HepG2 (cell line): Measurements from ENCODE around the gene SIGLECL1. TPM values are rescaled to one million over a fixed set of nuclear protein-coding genes. Genes with fewer than 3 reads are reported as not detected.

Source experiments
- ATAC-seq: fragments of 200-7000 bp; cut with Tn5 transposase; 3 replicates; pipeline ENCODE4 v1.9.1; 2020; ENCODE audit warnings: mild to moderate bottlenecking, moderate library complexity
- BruUV-seq: library from RNA; stranded (reverse); fragments of 400-500 nt; replicated peaks from 2 replicates; lab custom pipeline; 2021; lab: Mats Ljungman, UMichigan
- CTCF ChIA-PET: fragments of 300-600 bp; formaldehyde crosslinking; extraction: SDS; loops from one replicate; lab custom pipeline; 2021; ENCODE audit warnings: low total read pairs, inconsistent platforms, low intra/inter-chr PET ratio; lab: Yijun Ruan, JAX
- POLR2A ChIA-PET: fragments of 350-600 bp; sonication (Branson Sonifier 250); formaldehyde crosslinking; loops from one replicate; lab custom pipeline; 2020; ENCODE audit warnings: antibody characterized with exemption, inconsistent platforms; lab: Yijun Ruan, JAX
- DNase-seq: peaks from one replicate; pipeline ENCODE4 v3.0.0-alpha.2; 2015; ENCODE audit warnings: low spot score
- FAIRE-seq: peaks from 3 replicates; lab custom pipeline; 2011; peaks lifted over from hg19 to GRCh38; lab: Jason Lieb, UNC
- H2AFZ ChIP-seq: one replicate; pipeline ENCODE4 v1.6.1; 2011; ENCODE audit warnings: low read length, inconsistent platforms
- H3K27ac ChIP-seq: fragments of 300-600 bp; 3 replicates; pipeline ENCODE4 v1.8.0; 2011; ENCODE audit warnings: mixed run types, mild to moderate bottlenecking, mixed read lengths, low read length, inconsistent platforms; ENCODE audit not compliant: insufficient read depth; ENCODE audit errors: extremely low read length
- H3K27me3 ChIP-seq, 2 experiments: fragments of 200-600 bp in 1 of 2; 2 replicates in 1 of 2; 3 replicates in 1 of 2; pipeline versions ENCODE4 v1.6.0 to v1.8.0; 2011; ENCODE audit warnings: low read length in 2 of 2, mild to moderate bottlenecking in 2 of 2, moderate library complexity in 2 of 2, inconsistent platforms in 1 of 2; ENCODE audit not compliant: insufficient read depth in 2 of 2, control insufficient read depth in 1 of 2
- H3K36me3 ChIP-seq, 2 experiments: fragments of 200-600 bp in 1 of 2; replicated peaks in 1 of 2; 2 replicates in 1 of 2; 3 replicates in 1 of 2; pipeline versions ENCODE4 v1.5.1 to v1.8.0; 2011; ENCODE audit warnings: low read length in 2 of 2, inconsistent platforms in 1 of 2; ENCODE audit not compliant: insufficient read depth in 2 of 2, control insufficient read depth in 1 of 2
- H3K4me1 ChIP-seq: 2 replicates; pipeline ENCODE4 v1.5.1; 2012; ENCODE audit warnings: low read length, inconsistent platforms; ENCODE audit not compliant: insufficient read depth
- H3K4me2 ChIP-seq: 2 replicates; pipeline ENCODE4 v1.6.0; 2011; ENCODE audit warnings: low read depth, low read length, inconsistent platforms
- H3K4me3 ChIP-seq, 3 experiments: fragments of 200-600 bp in 1 of 3; sonication (generic), shearing (Covaris generic) in 1 of 3; replicated peaks in 1 of 3; 2 replicates each; pipeline ENCODE4 v1.5.1; 2011 to 2016; ENCODE audit warnings: low read length in 3 of 3, inconsistent platforms in 2 of 3, low read depth in 2 of 3, mild to moderate bottlenecking in 2 of 3, control low read depth in 1 of 3, mixed read lengths in 1 of 3; ENCODE audit not compliant: insufficient read depth in 1 of 3
- H3K79me2 ChIP-seq: one replicate; pipeline ENCODE4 v1.6.1; 2011; ENCODE audit warnings: low read length, inconsistent platforms; ENCODE audit not compliant: insufficient read depth
- H3K9ac ChIP-seq: 2 replicates; pipeline ENCODE4 v1.6.0; 2011; ENCODE audit warnings: mild to moderate bottlenecking, low read depth, low read length, inconsistent platforms; ENCODE audit not compliant: insufficient read depth
- H3K9me3 ChIP-seq: 2 replicates; pipeline ENCODE4 v1.5.1; 2012; ENCODE audit warnings: mild to moderate bottlenecking, low read length
- H4K20me1 ChIP-seq: 2 replicates; pipeline ENCODE4 v1.6.0; 2011; ENCODE audit warnings: inconsistent platforms, mild to moderate bottlenecking, low read length, moderate library complexity; ENCODE audit not compliant: insufficient read depth
- CSRNP2 ChIP-seq: sonication (generic); formaldehyde crosslinking; conservative IDR thresholded peaks from 2 replicates; pipeline ENCODE4 v1.8.0; 2022; ENCODE audit warnings: low read depth, missing genetic modification reagents
- GRHL1 ChIP-seq: sonication (generic); formaldehyde crosslinking; conservative IDR thresholded peaks from 2 replicates; pipeline ENCODE4 v1.8.0; 2022; ENCODE audit warnings: missing genetic modification reagents
- IKZF1 ChIP-seq: fragments of 450-650 bp; IDR thresholded peaks from 2 replicates; pipeline ENCODE4 v1.7.1; 2016
- PCBP1 ChIP-seq: fragments of 200-400 bp; formaldehyde crosslinking; IDR thresholded peaks from 2 replicates; pipeline ENCODE4 v1.6.1; 2017; ENCODE audit warnings: mild to moderate bottlenecking, low read depth, low read length, borderline replicate concordance
- SNRNP70 ChIP-seq: fragments of 200-400 bp; formaldehyde crosslinking; IDR thresholded peaks from 2 replicates; pipeline ENCODE4 v1.6.1; 2017; ENCODE audit warnings: mild to moderate bottlenecking, low read depth, low read length, moderate library complexity
- ZBTB39 ChIP-seq: sonication (generic); formaldehyde crosslinking; IDR thresholded peaks from 2 replicates; pipeline ENCODE4 v1.5.0; 2020; ENCODE audit warnings: missing genetic modification reagents
- ZFYVE20 ChIP-seq: sonication (generic); formaldehyde crosslinking; IDR thresholded peaks from 2 replicates; pipeline ENCODE4 v1.8.0; 2023; ENCODE audit warnings: low read depth, mild to moderate bottlenecking, moderate library complexity, missing genetic modification reagents, borderline replicate concordance
- ZNF280D ChIP-seq: sonication (generic); formaldehyde crosslinking; IDR thresholded peaks from 2 replicates; pipeline ENCODE4 v1.5.1; 2020; ENCODE audit warnings: mild to moderate bottlenecking, missing genetic modification reagents
- ZNF296 ChIP-seq: sonication (generic); formaldehyde crosslinking; conservative IDR thresholded peaks from 2 replicates; pipeline ENCODE4 v1.5.0; 2020; ENCODE audit warnings: mild to moderate bottlenecking, missing genetic modification reagents
- ZNF326 ChIP-seq: sonication (generic); formaldehyde crosslinking; IDR thresholded peaks from 2 replicates; pipeline ENCODE4 v1.4.0; 2020; ENCODE audit warnings: missing genetic modification reagents, borderline replicate concordance
- ZNF580 ChIP-seq: IDR thresholded peaks from 2 replicates; pipeline ENCODE4 v1.6.1; 2016; ENCODE audit warnings: low read depth, borderline replicate concordance
- ZNF770 ChIP-seq: sonication (generic); formaldehyde crosslinking; IDR thresholded peaks from 2 replicates; pipeline ENCODE4 v1.5.0; 2020; ENCODE audit warnings: mild to moderate bottlenecking, missing genetic modification reagents
- WGBS: methylation state at CpG from one replicate; pipeline ENCODE4 v1.1.6; 2017; ENCODE audit warnings: low lambda C conversion rate; 5-methylcytosine and 5-hydroxymethylcytosine counted together
- in situ Hi-C: cut with HindIII; loops from 2 replicates; pipeline ENCODE4 v1.10.0; 2017; ENCODE audit warnings: low pct_unique_long_range_greater_than_20kb; ENCODE audit not compliant: extremely low pct_ligation_motif_present
- intact Hi-C: fragments of 100-400 bp; cut with micrococcal nuclease; formaldehyde crosslinking; loops from one replicate; pipeline ENCODE4 v1.10.0; 2022; ENCODE audit not compliant: unreplicated experiment
- polyA plus RNA-seq, 8 experiments: library from polyadenylated mRNA; depleted of rRNA in 3 of 8; stranded (reverse) in 7 of 8; unstranded in 1 of 8; fragments of >200 nt; fragmentation: Illumina TruSeq in 4 of 8; extraction: Trizol in 4 of 8; gene quantifications; 2 replicates each; pipeline versions ENCODE4 v1.2.1 to v1.2.3, GENCODE V29; 2011 to 2016; ENCODE audit warnings: low read depth in 4 of 8, missing spikeins in 1 of 8, mixed read lengths in 1 of 8; ENCODE audit not compliant: insufficient read depth in 1 of 8
- total RNA-seq, 5 experiments: library from RNA; depleted of rRNA; stranded (reverse); fragments of >200 nt; fragmentation: Illumina TruSeq; extraction: Trizol; gene quantifications; 2 replicates each; pipeline ENCODE4 v1.2.3, GENCODE V29; 2016; ENCODE audit warnings: low read depth in 1 of 5

The SIGLECL1 gene
- total and polyA plus RNA-seq, 2 of the 13 experiments (the other 11 are each of a cell fraction or from before 2014, with no cell fraction given) = not detected

- H2AFZ ChIP-seq = no peak overlapping the region
- BruUV-seq = no TSS peak
- H3K4me1 ChIP-seq = no peaks in the 10 kb centered on the region
- no peak overlapping the region for H3K4me2 ChIP-seq
- no peak for ATAC-seq
- peaks cover 5 to 56% of the 10 kb centered on the region in 2 experiments; a peak in 4 of 5 replicates for H3K27me3 ChIP-seq
- ChIA-PET CTCF (no interaction called here), POLR2A (no interaction called here)
- no peak for DNase-seq
- WGBS = 34% methylated on average over 3 of the region's 14 CpGs
- H4K20me1 ChIP-seq = no peaks in the 10 kb centered on the region
- no peaks in the 10 kb centered on the region for H3K79me2 ChIP-seq
- H3K9ac ChIP-seq = no peak overlapping the region
- no peak for FAIRE-seq
- H3K9me3 ChIP-seq = no peaks in the 10 kb centered on the region
- no peaks in the 10 kb centered on the region for H3K36me3 ChIP-seq
- in situ Hi-C loops (loop anchor here (25.0 kb wide), 1 partner anchor 344 kb away; the partner anchor contains the start of genes SIGLEC14 and SIGLEC5), intact Hi-C loops (no loop called here)
- H3K4me3 ChIP-seq = no peak overlapping the region
- H3K27ac ChIP-seq = no peak overlapping the region
- TF ChIP-seq ZNF326 (CRISPR knock-in tag) (no peak), CSRNP2 (CRISPR knock-in tag) (no peak), SNRNP70 (no peak), ZNF280D (CRISPR knock-in tag) (no peak), ZFYVE20 (no peak), ZNF580 (CRISPR knock-in tag) (no peak), IKZF1 (no peak), ZBTB39 (CRISPR knock-in tag) (no peak), PCBP1 (no peak), ZNF296 (no peak), GRHL1 (CRISPR knock-in tag) (no peak), ZNF770 (no peak)
Observed at GRCh38 chr19:51293571-51294210, 42.8 kb downstream of the SIGLECL1 start.
